WTC11 (cell line): ENCODE data around the gene ANXA9. TPM values are rescaled to one million over a fixed set of nuclear protein-coding genes. Genes with fewer than 3 reads are reported as not detected.

Source experiments
- ATAC-seq: fragments of 200-7000 bp; cut with Tn5 transposase; 2 replicates; pipeline ENCODE4 v1.10.0; 2021; ENCODE audit warnings: mild to moderate bottlenecking, moderate library complexity
- CTCF ChIA-PET: fragments of 300-600 bp; sonication (Branson Sonifier 250); formaldehyde crosslinking; loops from one replicate; lab custom pipeline; 2021; ENCODE audit warnings: antibody characterized with exemption; lab: Charles Lee
- POLR2A ChIA-PET: fragments of 350-600 bp; sonication (Branson Sonifier 250); formaldehyde crosslinking; loops from one replicate; lab custom pipeline; 2021; ENCODE audit warnings: antibody characterized with exemption; lab: Charles Lee
- DNase-seq: peaks from one replicate; pipeline ENCODE4 v3.0.0; 2021; ENCODE audit warnings: low spot score
- H3K27ac Mint-ChIP-seq: 2 replicates; pipeline ENCODE4 v1.8.0; 2021; ENCODE audit warnings: mixed read lengths
- H3K27me3 Mint-ChIP-seq: 2 replicates; pipeline ENCODE4 v1.8.0; 2021; ENCODE audit warnings: low read depth, mild to moderate bottlenecking, moderate library complexity, mixed read lengths
- H3K36me3 Mint-ChIP-seq: 2 replicates; pipeline ENCODE4 v1.8.0; 2021; ENCODE audit warnings: mixed read lengths
- H3K4me1 Mint-ChIP-seq: 2 replicates; pipeline ENCODE4 v1.8.0; 2022; ENCODE audit warnings: mixed read lengths
- H3K4me3 Mint-ChIP-seq: 2 replicates; pipeline ENCODE4 v1.8.0; 2021; ENCODE audit warnings: mild to moderate bottlenecking, moderate library complexity, mixed read lengths
- H3K9me3 Mint-ChIP-seq: 2 replicates; pipeline ENCODE4 v1.8.0; 2021; ENCODE audit warnings: mixed read lengths
- CREM ChIP-seq: sonication (generic); formaldehyde crosslinking; IDR thresholded peaks from 2 replicates; pipeline ENCODE4 v1.8.1; 2022; ENCODE audit warnings: mild to moderate bottlenecking, missing genetic modification reagents, moderate library complexity
- ELF4 ChIP-seq: sonication (generic); formaldehyde crosslinking; IDR thresholded peaks from 2 replicates; pipeline ENCODE4 v1.8.1; 2022; ENCODE audit warnings: low read depth, mild to moderate bottlenecking, moderate library complexity, missing genetic modification reagents
- GABPB1 ChIP-seq: sonication (generic); formaldehyde crosslinking; IDR thresholded peaks from 2 replicates; pipeline ENCODE4 v1.8.1; 2023; ENCODE audit warnings: mild to moderate bottlenecking, missing genetic modification reagents
- OVOL2 ChIP-seq: fragments of 250-450 bp; sonication (Bioruptor Pico); IDR thresholded peaks from 2 replicates; pipeline ENCODE4 v1.9.0; 2021; ENCODE audit warnings: mild to moderate bottlenecking, borderline replicate concordance
- PRDM15 ChIP-seq: sonication (generic); formaldehyde crosslinking; IDR thresholded peaks from 2 replicates; pipeline ENCODE4 v1.8.0; 2022; ENCODE audit warnings: missing genetic modification reagents
- STAT6 ChIP-seq: sonication (generic); formaldehyde crosslinking; conservative IDR thresholded peaks from 2 replicates; pipeline ENCODE4 v1.8.1; 2023; ENCODE audit warnings: mild to moderate bottlenecking, low read depth, missing genetic modification reagents, moderate library complexity
- TEAD4 ChIP-seq: sonication (generic); formaldehyde crosslinking; IDR thresholded peaks from 2 replicates; pipeline ENCODE4 v1.8.0; 2022; ENCODE audit warnings: mild to moderate bottlenecking, missing genetic modification reagents
- TP53 ChIP-seq: sonication (generic); formaldehyde crosslinking; IDR thresholded peaks from 2 replicates; pipeline ENCODE4 v1.8.1; 2023; ENCODE audit warnings: mild to moderate bottlenecking, missing genetic modification reagents
- ZNF138 ChIP-seq: sonication (generic); formaldehyde crosslinking; conservative IDR thresholded peaks from 2 replicates; pipeline ENCODE4 v1.8.1; 2022; ENCODE audit warnings: mild to moderate bottlenecking, moderate library complexity, missing genetic modification reagents
- ZNF219 ChIP-seq: sonication (generic); formaldehyde crosslinking; IDR thresholded peaks from 2 replicates; pipeline ENCODE4 v1.8.0; 2023; ENCODE audit warnings: missing genetic modification reagents, mild to moderate bottlenecking, borderline replicate concordance
- total RNA-seq: library from RNA; stranded (reverse); gene quantifications from 3 replicates; pipeline ENCODE4 v1.2.3, GENCODE V29; 2021
- TF ChIP-seq, protein P1 (sequence below): sonication (generic); formaldehyde crosslinking; IDR thresholded peaks from 2 replicates; pipeline ENCODE4 v1.8.0; 2023; ENCODE audit warnings: missing genetic modification reagents
- TF ChIP-seq, protein P2 (sequence below): sonication (generic); formaldehyde crosslinking; IDR thresholded peaks from 2 replicates; pipeline ENCODE4 v1.8.1; 2022; ENCODE audit warnings: mild to moderate bottlenecking, moderate library complexity, missing genetic modification reagents
- TF ChIP-seq, protein P3 (sequence below): fragments of 250-450 bp; sonication (Bioruptor Pico); IDR thresholded peaks from 2 replicates; pipeline ENCODE4 v1.9.0; 2021; ENCODE audit warnings: mild to moderate bottlenecking, borderline replicate concordance
- TF ChIP-seq, protein P4 (sequence below): sonication (generic); formaldehyde crosslinking; IDR thresholded peaks from 2 replicates; pipeline ENCODE4 v1.8.1; 2023; ENCODE audit warnings: mild to moderate bottlenecking, missing genetic modification reagents, borderline replicate concordance
- TF ChIP-seq, protein P5 (sequence below): sonication (generic); formaldehyde crosslinking; IDR thresholded peaks from 2 replicates; pipeline ENCODE4 v1.8.1; 2022; ENCODE audit warnings: low read depth, missing genetic modification reagents, borderline replicate concordance

The ANXA9 gene
- total RNA-seq, 1 experiment from 2014 or later, result 1.6 TPM

DNA sequence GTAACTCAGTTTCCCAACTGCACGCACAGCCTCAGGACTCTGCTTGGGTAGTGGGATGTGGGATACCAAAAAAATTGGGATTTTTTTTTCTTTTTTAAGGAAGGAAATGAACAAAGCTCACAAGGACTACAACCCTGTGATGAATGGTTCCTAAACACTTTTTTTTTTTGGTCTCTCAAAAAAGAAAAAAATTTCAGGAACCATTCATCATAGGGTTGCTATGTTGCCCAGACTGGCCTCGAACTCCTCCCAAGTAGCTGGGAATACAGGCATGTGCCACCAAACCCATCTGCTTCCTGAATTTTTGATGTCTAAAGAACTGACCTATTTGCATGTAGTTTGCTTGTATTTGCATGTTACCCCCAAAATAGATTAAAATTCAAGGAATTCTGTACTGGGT, 17.8 kb downstream of the ANXA9 start:
- ChIA-PET CTCF (interaction anchor here (1.0 to 3.3 kb wide), 2 partner anchors 19 to 48 kb away, joined by 5 to 21 read pairs; partner anchors contain the start of genes ANXA9 and C1orf56), POLR2A (no interaction called here)
- ATAC-seq (no peak), DNase-seq (no peak)
- no peaks in the 10 kb centered on the region for H3K36me3 Mint-ChIP-seq
- H3K4me3 Mint-ChIP-seq, result no peak overlapping the region
- no peak for TF ChIP-seq TEAD4 (CRISPR knock-in tag)
- TF ChIP-seq ELF4 (CRISPR knock-in tag), result no peak
- no peak for TF ChIP-seq CREM (CRISPR knock-in tag)
- no peak for TF ChIP-seq OVOL2
- TF ChIP-seq ZNF219 (CRISPR knock-in tag), result no peak
- no peak for TF ChIP-seq PRDM15 (CRISPR knock-in tag)
- no peak for TF ChIP-seq ZNF138 (CRISPR knock-in tag)
- no peak for TF ChIP-seq STAT6
- TF ChIP-seq, protein P1, sequence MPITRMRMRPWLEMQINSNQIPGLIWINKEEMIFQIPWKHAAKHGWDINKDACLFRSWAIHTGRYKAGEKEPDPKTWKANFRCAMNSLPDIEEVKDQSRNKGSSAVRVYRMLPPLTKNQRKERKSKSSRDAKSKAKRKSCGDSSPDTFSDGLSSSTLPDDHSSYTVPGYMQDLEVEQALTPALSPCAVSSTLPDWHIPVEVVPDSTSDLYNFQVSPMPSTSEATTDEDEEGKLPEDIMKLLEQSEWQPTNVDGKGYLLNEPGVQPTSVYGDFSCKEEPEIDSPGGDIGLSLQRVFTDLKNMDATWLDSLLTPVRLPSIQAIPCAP (CRISPR knock-in tag), result no peak
- TF ChIP-seq TP53 (CRISPR knock-in tag), result no peak
- TF ChIP-seq, protein P2, sequence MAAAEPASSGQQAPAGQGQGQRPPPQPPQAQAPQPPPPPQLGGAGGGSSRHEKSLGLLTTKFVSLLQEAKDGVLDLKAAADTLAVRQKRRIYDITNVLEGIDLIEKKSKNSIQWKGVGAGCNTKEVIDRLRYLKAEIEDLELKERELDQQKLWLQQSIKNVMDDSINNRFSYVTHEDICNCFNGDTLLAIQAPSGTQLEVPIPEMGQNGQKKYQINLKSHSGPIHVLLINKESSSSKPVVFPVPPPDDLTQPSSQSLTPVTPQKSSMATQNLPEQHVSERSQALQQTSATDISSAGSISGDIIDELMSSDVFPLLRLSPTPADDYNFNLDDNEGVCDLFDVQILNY, result no peak
- TF ChIP-seq, protein P3, sequence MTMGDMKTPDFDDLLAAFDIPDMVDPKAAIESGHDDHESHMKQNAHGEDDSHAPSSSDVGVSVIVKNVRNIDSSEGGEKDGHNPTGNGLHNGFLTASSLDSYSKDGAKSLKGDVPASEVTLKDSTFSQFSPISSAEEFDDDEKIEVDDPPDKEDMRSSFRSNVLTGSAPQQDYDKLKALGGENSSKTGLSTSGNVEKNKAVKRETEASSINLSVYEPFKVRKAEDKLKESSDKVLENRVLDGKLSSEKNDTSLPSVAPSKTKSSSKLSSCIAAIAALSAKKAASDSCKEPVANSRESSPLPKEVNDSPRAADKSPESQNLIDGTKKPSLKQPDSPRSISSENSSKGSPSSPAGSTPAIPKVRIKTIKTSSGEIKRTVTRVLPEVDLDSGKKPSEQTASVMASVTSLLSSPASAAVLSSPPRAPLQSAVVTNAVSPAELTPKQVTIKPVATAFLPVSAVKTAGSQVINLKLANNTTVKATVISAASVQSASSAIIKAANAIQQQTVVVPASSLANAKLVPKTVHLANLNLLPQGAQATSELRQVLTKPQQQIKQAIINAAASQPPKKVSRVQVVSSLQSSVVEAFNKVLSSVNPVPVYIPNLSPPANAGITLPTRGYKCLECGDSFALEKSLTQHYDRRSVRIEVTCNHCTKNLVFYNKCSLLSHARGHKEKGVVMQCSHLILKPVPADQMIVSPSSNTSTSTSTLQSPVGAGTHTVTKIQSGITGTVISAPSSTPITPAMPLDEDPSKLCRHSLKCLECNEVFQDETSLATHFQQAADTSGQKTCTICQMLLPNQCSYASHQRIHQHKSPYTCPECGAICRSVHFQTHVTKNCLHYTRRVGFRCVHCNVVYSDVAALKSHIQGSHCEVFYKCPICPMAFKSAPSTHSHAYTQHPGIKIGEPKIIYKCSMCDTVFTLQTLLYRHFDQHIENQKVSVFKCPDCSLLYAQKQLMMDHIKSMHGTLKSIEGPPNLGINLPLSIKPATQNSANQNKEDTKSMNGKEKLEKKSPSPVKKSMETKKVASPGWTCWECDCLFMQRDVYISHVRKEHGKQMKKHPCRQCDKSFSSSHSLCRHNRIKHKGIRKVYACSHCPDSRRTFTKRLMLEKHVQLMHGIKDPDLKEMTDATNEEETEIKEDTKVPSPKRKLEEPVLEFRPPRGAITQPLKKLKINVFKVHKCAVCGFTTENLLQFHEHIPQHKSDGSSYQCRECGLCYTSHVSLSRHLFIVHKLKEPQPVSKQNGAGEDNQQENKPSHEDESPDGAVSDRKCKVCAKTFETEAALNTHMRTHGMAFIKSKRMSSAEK (CRISPR knock-in tag), result no peak
- H3K27ac Mint-ChIP-seq, result no peak overlapping the region
- H3K9me3 Mint-ChIP-seq, result no peaks in the 10 kb centered on the region
- peaks cover 8% of the 10 kb centered on the region; the same call in 1 of the 2 replicates for H3K4me1 Mint-ChIP-seq
- H3K27me3 Mint-ChIP-seq, result no peaks in the 10 kb centered on the region

DNA sequence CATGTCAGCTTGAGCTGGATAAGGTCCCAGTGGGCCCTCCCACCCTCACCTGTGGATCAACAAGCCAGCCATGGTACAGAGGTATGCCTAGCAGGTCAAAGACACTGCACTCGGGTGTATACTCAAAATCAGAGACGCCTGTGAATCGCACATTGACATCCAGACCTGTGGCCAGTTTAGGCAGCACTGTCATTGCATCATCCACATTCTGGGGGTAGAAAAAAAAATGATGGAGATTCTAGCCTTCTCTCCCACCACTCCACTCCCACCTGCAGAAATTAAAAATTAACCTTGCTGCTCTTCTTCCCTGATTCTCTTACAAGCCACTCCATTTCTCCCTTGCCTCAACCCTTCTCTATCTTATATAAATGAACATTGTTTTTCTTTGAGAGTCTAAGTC, 18.3 kb downstream of the ANXA9 start:
- H3K4me1 Mint-ChIP-seq, result peaks cover 9% of the 10 kb centered on the region
- no peaks in the 10 kb centered on the region for H3K27me3 Mint-ChIP-seq
- DNase-seq (no peak), ATAC-seq (no peak)
- H3K9me3 Mint-ChIP-seq, result no peaks in the 10 kb centered on the region
- no peak overlapping the region for H3K4me3 Mint-ChIP-seq
- H3K36me3 Mint-ChIP-seq, result no peaks in the 10 kb centered on the region
- TF ChIP-seq GABPB1, result peak; percentile 37; the same call in 1 of the 2 replicates
- TF ChIP-seq, protein P4, sequence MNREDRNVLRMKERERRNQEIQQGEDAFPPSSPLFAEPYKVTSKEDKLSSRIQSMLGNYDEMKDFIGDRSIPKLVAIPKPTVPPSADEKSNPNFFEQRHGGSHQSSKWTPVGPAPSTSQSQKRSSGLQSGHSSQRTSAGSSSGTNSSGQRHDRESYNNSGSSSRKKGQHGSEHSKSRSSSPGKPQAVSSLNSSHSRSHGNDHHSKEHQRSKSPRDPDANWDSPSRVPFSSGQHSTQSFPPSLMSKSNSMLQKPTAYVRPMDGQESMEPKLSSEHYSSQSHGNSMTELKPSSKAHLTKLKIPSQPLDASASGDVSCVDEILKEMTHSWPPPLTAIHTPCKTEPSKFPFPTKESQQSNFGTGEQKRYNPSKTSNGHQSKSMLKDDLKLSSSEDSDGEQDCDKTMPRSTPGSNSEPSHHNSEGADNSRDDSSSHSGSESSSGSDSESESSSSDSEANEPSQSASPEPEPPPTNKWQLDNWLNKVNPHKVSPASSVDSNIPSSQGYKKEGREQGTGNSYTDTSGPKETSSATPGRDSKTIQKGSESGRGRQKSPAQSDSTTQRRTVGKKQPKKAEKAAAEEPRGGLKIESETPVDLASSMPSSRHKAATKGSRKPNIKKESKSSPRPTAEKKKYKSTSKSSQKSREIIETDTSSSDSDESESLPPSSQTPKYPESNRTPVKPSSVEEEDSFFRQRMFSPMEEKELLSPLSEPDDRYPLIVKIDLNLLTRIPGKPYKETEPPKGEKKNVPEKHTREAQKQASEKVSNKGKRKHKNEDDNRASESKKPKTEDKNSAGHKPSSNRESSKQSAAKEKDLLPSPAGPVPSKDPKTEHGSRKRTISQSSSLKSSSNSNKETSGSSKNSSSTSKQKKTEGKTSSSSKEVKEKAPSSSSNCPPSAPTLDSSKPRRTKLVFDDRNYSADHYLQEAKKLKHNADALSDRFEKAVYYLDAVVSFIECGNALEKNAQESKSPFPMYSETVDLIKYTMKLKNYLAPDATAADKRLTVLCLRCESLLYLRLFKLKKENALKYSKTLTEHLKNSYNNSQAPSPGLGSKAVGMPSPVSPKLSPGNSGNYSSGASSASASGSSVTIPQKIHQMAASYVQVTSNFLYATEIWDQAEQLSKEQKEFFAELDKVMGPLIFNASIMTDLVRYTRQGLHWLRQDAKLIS (CRISPR knock-in tag), result no peak
- TF ChIP-seq, protein P5, sequence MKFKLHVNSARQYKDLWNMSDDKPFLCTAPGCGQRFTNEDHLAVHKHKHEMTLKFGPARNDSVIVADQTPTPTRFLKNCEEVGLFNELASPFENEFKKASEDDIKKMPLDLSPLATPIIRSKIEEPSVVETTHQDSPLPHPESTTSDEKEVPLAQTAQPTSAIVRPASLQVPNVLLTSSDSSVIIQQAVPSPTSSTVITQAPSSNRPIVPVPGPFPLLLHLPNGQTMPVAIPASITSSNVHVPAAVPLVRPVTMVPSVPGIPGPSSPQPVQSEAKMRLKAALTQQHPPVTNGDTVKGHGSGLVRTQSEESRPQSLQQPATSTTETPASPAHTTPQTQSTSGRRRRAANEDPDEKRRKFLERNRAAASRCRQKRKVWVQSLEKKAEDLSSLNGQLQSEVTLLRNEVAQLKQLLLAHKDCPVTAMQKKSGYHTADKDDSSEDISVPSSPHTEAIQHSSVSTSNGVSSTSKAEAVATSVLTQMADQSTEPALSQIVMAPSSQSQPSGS, result no peak
- ChIA-PET POLR2A (no interaction called here), CTCF (interaction anchor here (1.6 to 3.3 kb wide), 2 partner anchors 19 to 99 kb away, joined by 3 to 21 read pairs; partner anchors contain the start of gene ANXA9)
- 0 out of 2 replicates have a peak overlapping the region, but pooled peaks have one; percentile 38 for H3K27ac Mint-ChIP-seq
